Tibial artery (tissue), 4 donors: ENCODE data around the gene PKP1.

Experiments
- DNase-seq, 2 donors: peaks; one replicate each; pipeline ENCODE4 v3.0.0-alpha.2; 2019
- H3K27ac ChIP-seq, 2 donors: fragments of 200-600 bp; sonication (generic) in 1 of 2; 1 replicate in 1 of 2; 2 replicates in 1 of 2; pipeline ENCODE4 v1.5.1; 2018 to 2019; ENCODE audit warnings: mild to moderate bottlenecking in 1 of 2
- H3K27me3 ChIP-seq, 2 donors: fragments of 200-600 bp; sonication (generic) in 1 of 2; one replicate each; pipeline versions ENCODE4 v1.5.1 to v1.6.0; 2016 to 2019
- H3K36me3 ChIP-seq, 3 donors: fragments of 200-600 bp; sonication (generic) in 2 of 3; one replicate each; pipeline ENCODE4 v1.5.1; 2016 to 2019; ENCODE audit warnings: mild to moderate bottlenecking in 2 of 3
- H3K4me1 ChIP-seq, 4 donors: fragments of 200-600 bp; sonication (generic) in 2 of 4; 1 replicate in 3 of 4; 2 replicates in 1 of 4; pipeline ENCODE4 v1.5.1; 2016 to 2019
- H3K4me3 ChIP-seq, 2 donors: fragments of 200-600 bp; sonication (generic) in 1 of 2; 1 replicate in 1 of 2; 2 replicates in 1 of 2; pipeline ENCODE4 v1.5.1; 2018 to 2019; ENCODE audit warnings: mild to moderate bottlenecking in 2 of 2
- H3K9me3 ChIP-seq, 3 donors: fragments of 200-600 bp; sonication (generic) in 1 of 3; one replicate each; pipeline ENCODE4 v1.5.1; 2016 to 2019
- intact Hi-C: fragments of 100-400 bp; cut with DNase I; formaldehyde crosslinking; loops from one replicate; pipeline ENCODE4 v1.15.0; 2023; ENCODE audit warnings: low total_unique reads
- TF ChIP-seq, protein P1 (sequence below), 2 experiments: fragments of 200-600 bp in 1 of 2; fragments of 450-650 bp in 1 of 2; IDR thresholded peaks; one replicate each; pipeline ENCODE4 v1.5.1; 2017 to 2019; ENCODE audit warnings: antibody characterized with exemption in 2 of 2, mild to moderate bottlenecking in 1 of 2, moderate library complexity in 1 of 2

Gene PKP1

DNA sequence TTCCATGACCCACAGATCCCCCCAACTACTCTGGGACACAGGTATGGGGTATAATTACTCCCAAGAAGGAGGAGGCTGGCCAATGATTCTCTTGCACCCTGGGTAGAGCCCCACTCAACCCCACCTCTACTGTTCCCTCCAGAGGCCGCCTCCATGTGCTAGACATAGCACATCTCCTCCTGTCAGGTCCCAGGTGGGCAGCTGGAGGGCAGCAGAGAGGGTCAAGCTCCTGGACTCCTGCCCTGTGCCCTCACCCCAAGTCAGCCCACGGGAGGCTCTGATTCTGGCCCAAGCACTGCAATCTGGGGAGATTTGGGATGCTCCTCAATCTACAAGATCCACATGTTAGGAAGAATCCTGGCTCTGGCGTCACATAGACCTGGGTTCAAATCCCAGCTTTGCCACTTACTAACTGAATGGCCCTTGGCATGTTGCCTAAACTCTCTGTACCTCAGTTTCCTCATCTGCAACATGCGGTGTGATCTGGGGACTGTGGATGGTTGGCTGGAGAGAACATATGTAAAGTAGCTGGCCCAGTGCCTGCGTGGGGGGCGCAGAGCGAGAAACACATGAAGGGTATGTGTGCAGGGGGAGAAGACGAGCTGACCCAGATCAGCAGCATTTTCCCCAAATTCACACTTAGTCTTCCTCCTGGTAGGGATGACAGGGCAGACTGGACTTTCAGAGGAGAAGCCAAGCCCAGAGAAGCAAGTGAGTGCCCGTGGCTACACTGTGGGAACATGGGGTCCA lies 71.0 kb downstream of the PKP1 start:
- Histone ChIP-seq H3K4me3 (no peak overlapping the region), H3K27me3 (peaks cover 0 to 48% of the 10 kb centered on the region in 2 donors), H3K4me1 (no peaks in the 10 kb centered on the region), H3K27ac (no peak overlapping the region), H3K9me3 (no peaks in the 10 kb centered on the region), H3K36me3 (no peaks in the 10 kb centered on the region)
- TF ChIP-seq, protein P1, sequence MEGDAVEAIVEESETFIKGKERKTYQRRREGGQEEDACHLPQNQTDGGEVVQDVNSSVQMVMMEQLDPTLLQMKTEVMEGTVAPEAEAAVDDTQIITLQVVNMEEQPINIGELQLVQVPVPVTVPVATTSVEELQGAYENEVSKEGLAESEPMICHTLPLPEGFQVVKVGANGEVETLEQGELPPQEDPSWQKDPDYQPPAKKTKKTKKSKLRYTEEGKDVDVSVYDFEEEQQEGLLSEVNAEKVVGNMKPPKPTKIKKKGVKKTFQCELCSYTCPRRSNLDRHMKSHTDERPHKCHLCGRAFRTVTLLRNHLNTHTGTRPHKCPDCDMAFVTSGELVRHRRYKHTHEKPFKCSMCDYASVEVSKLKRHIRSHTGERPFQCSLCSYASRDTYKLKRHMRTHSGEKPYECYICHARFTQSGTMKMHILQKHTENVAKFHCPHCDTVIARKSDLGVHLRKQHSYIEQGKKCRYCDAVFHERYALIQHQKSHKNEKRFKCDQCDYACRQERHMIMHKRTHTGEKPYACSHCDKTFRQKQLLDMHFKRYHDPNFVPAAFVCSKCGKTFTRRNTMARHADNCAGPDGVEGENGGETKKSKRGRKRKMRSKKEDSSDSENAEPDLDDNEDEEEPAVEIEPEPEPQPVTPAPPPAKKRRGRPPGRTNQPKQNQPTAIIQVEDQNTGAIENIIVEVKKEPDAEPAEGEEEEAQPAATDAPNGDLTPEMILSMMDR (IDR thresholded peaks at IDR 0.05): no peak
- intact Hi-C loops: no loop called here
- no peak for DNase-seq

DNA sequence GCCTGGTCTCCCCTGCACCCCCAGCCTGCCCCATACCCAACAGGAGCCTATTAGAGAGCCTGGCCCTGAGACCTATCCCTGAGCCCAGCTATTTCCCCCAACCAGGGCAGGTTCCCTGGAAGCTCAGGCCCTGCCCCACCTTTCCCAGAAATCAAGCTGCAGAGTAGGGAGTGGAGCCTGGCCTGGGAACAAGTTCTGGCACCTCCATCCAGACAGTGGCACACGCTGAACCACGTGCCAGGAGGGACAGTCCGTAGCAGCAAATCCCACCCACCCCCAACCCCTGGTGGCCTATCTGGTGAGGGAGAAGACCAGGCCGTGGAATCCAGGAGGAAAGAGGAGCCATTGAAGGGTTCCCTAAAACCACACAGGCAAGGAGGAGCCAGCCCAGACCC lies 71.6 kb downstream of the PKP1 start:
- TF ChIP-seq, protein P1 (IDR thresholded peaks at IDR 0.05): no peak
- no peak for DNase-seq
- no peaks in the 10 kb centered on the region for H3K4me1 ChIP-seq
- intact Hi-C loops: no loop called here
- H3K27ac ChIP-seq: no peak overlapping the region
- H3K4me3 ChIP-seq: no peak overlapping the region
- peaks cover 0 to 50% of the 10 kb centered on the region in 2 donors for H3K27me3 ChIP-seq
- H3K9me3 ChIP-seq: no peaks in the 10 kb centered on the region
- no peaks in the 10 kb centered on the region for H3K36me3 ChIP-seq

DNA sequence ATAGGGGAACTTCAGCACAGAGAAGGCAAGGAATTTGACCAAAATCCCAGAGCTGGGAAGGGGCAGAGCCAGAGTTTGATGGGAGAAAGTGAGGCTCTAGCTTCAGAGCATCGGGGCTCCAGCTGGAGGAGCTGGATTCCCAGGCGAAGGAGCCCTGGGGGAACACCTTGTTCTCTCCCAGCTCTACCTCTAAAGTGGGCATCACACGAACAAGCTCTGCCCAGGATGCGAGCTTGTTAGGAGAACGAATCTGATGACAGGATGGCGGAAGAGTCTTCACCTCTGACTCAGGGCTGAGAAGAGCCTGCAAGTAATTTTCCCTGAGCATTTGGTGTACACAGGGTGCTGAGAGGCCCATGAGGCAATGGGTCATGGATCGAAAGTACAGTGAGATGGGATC lies 72.2 kb downstream of the PKP1 start:
- Histone ChIP-seq H3K27ac (no peak overlapping the region), H3K27me3 (peaks cover 0 to 50% of the 10 kb centered on the region in 2 donors), H3K9me3 (no peaks in the 10 kb centered on the region), H3K4me1 (no peaks in the 10 kb centered on the region), H3K36me3 (no peaks in the 10 kb centered on the region), H3K4me3 (no peak overlapping the region)
- no peak for DNase-seq
- intact Hi-C loops: no loop called here
- TF ChIP-seq, protein P1 (IDR thresholded peaks at IDR 0.05): no peak

DNA sequence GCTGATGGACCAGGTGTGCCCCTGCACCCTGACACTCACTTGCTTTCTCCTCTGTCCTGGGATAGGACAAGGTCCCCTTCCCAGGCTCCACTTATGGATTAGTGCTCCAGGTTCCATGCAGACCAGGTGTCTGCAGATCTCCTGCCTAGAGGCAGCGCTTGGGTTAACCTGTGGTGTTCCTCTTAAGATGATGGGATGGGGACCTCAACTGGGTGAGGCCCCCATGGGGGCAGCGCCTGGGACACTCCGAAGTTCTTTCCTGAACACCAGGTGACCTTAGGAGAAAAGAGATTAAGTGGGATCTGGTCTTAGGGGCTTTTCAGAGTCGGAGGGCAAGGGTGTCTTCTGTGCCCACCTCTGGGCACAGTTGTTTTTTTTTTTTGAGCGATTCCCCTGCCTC lies 72.9 kb downstream of the PKP1 start:
- TF ChIP-seq, protein P1 (IDR thresholded peaks at IDR 0.05): no peak
- Histone ChIP-seq H3K27ac (no peak overlapping the region), H3K9me3 (no peaks in the 10 kb centered on the region), H3K27me3 (peaks cover 0 to 53% of the 10 kb centered on the region in 2 donors), H3K4me1 (no peaks in the 10 kb centered on the region), H3K36me3 (no peaks in the 10 kb centered on the region), H3K4me3 (no peak overlapping the region)
- no peak for DNase-seq
- intact Hi-C loops: no loop called here

DNA sequence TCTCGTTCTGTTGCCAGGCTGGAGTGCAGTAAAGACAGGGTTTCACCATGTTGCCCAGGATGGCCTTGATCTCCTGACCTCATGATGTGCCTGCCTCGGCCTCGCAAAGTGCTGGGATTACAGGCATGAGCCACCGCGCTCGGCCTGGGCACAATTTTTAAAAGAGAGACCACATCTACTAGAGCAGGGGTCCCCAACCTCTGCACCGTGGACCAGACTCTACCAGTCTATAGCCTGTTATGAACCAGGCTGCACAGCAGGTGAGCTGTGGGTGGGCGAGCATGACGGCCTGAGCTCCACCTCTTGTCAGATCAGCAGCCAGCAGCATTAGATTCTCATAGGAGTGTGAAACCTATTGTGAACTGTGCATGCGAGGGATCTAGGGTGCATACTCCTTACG lies 73.4 kb downstream of the PKP1 start:
- no peak overlapping the region for H3K27ac ChIP-seq
- TF ChIP-seq, protein P1 (IDR thresholded peaks at IDR 0.05): no peak
- DNase-seq: no peak

More for the DNA sequence above, 73.4 kb downstream of the PKP1 start:
- Histone ChIP-seq H3K9me3 (no peaks in the 10 kb centered on the region), H3K27me3 (peaks cover 0 to 57% of the 10 kb centered on the region in 2 donors), H3K4me1 (no peaks in the 10 kb centered on the region), H3K36me3 (no peaks in the 10 kb centered on the region), H3K4me3 (no peak overlapping the region)
- intact Hi-C loops: no loop called here
